IPS-15b (cell line): Measurements from ENCODE around the gene FBXW5.

Experiments used
- H3K27me3 ChIP-seq: one replicate; pipeline ENCODE4 v1.6.1; 2013; ENCODE audit warnings: low read length; ENCODE audit not compliant: control insufficient read depth, insufficient read depth
- H3K36me3 ChIP-seq: one replicate; pipeline ENCODE4 v1.6.1; 2013; ENCODE audit warnings: low read length; ENCODE audit not compliant: control insufficient read depth, insufficient read depth
- H3K4me1 ChIP-seq: one replicate; pipeline ENCODE4 v1.6.1; 2013; ENCODE audit warnings: mild to moderate bottlenecking, low read length; ENCODE audit not compliant: control insufficient read depth, insufficient read depth
- H3K4me3 ChIP-seq: one replicate; pipeline ENCODE4 v1.5.1; 2013; ENCODE audit warnings: low read depth, low read length
- H3K9ac ChIP-seq: one replicate; pipeline ENCODE4 v1.6.1; 2013; ENCODE audit warnings: low read depth, mild to moderate bottlenecking, low read length
- H3K9me3 ChIP-seq: one replicate; pipeline ENCODE4 v1.6.1; 2013; ENCODE audit warnings: mild to moderate bottlenecking, low read length; ENCODE audit not compliant: control insufficient read depth, insufficient read depth

Gene FBXW5

GRCh38 chr9:136949239-136949816 is 4.8 kb upstream of the FBXW5 start:
- Histone ChIP-seq H3K36me3 (no peaks in the 10 kb centered on the region), H3K9me3 (no peaks in the 10 kb centered on the region), H3K27me3 (no peaks in the 10 kb centered on the region), H3K4me1 (no peaks in the 10 kb centered on the region), H3K9ac (peak overlapping the region; percentile 70), H3K4me3 (peak overlapping the region; percentile 73)

GRCh38 chr9:136947955-136948510 is 3.5 kb upstream of the FBXW5 start:
- no peaks in the 10 kb centered on the region for H3K27me3 ChIP-seq
- H3K9me3 ChIP-seq = no peaks in the 10 kb centered on the region
- H3K4me1 ChIP-seq = no peaks in the 10 kb centered on the region
- peaks cover 3% of the 10 kb centered on the region for H3K36me3 ChIP-seq
- peak overlapping the region; percentile 60 for H3K9ac ChIP-seq
- no peak overlapping the region for H3K4me3 ChIP-seq

DNA sequence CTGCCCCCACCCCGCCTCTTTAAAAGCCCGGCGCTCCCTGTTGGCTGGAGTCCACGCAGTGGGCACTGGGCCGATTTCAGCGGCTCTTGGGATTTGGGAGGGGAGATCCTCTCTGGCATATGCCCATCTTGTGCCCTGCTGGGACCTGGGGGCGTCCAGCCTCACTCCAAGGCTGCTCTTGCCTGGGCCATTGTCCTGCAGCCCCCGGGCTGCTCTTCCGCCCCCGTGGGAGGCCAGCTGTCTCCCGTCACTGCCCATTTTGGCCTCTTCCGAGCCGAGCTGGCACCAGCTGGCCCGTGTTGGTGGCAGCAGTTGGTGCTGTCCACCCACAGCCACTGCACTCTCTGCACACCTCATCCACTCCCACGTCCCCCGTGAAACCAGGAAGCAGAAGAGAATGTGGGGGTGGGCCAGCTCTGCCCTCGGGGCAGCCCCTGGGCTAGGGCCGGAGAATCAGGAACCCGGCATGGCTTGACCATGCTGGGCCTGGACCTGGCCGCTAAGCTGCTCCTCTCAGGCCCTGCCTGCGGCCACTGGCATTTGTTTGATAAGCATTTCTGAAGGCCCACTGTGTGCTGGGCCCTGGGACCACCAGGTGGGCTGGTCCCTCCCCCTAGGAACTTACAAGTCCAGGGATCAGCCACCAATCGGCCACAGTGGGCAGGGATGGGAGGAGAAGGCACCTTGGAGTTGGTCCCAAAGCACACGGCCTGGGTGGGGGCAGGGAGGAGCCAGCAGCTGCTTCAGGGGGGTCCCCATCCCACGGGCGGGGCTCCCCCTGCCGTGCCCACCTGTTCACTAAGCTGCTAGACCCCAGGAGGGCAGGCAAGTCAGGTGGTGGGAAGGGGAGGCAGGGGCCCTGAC is 2.7 kb upstream of the FBXW5 start:
- Histone ChIP-seq H3K36me3 (peaks cover 11% of the 10 kb centered on the region), H3K4me1 (no peaks in the 10 kb centered on the region), H3K27me3 (no peaks in the 10 kb centered on the region), H3K9me3 (no peaks in the 10 kb centered on the region), H3K4me3 (no peak overlapping the region), H3K9ac (peak overlapping the region; percentile 60)

DNA sequence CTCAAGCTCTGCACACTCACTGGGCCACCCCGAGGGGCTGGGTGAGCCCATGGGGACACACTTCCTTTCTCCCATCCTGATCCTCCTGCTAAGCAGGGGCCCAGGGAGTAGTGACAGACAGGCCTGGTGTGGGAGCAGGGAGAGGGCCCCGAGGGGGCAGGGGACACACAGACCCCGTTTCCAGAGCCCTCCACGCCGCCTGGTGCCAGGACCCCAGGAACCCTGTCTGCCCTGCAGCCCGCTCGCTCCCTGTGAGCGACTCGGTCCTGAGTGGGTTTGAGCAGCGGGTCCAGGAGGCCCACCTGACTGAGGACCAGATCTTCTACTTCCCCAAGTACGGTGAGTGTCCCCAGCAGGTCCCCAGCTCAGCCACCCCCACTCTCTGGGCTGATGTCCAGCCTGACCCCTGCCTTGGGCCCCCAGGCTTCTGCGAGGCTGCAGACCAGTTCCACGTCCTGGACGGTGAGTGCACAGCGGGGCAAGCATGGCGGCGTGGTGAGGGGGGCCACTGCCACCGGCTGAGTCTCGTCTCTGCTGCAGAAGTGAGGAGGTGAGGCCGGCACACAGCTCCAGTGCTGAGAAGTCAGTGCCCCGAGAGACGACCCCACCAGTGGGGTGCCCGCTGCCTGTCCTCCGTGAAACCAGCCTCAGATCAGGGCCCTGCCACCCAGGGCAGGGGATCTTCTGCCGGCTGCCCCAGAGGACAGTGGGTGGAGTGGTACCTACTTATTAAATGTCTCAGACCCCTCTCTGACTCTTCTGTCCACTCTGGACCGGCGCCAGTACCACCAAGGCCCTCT is 1.9 kb upstream of the FBXW5 start:
- Histone ChIP-seq H3K36me3 (peaks cover 18% of the 10 kb centered on the region), H3K27me3 (no peaks in the 10 kb centered on the region), H3K9ac (no peak overlapping the region), H3K4me1 (no peaks in the 10 kb centered on the region), H3K4me3 (no peak overlapping the region), H3K9me3 (no peaks in the 10 kb centered on the region)

GRCh38 chr9:136945333-136946227 is 1.0 kb upstream of the FBXW5 start:
- no peak overlapping the region for H3K4me3 ChIP-seq

DNA sequence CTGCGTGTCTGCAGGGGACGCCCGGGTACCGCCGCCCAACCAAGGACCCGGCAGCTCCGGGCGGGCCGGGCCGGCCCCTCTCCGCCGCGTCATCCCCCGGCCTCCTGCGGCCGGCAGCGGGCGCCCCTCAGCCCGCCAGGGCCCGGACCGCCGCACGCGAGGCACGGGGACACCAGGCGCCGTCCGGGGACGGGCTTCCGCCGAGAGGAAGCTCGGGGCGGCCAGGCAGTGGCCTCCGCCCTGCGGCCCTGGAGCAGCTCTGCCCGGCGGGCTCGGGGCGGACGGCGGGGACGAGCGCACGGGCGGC is 373 bp downstream of the FBXW5 start:
- peak overlapping the region; percentile 70 for H3K4me3 ChIP-seq

More at GRCh38 chr9:136945333-136946227, 1.0 kb upstream of the FBXW5 start:
- Histone ChIP-seq H3K4me1 (no peaks in the 10 kb centered on the region), H3K36me3 (peaks cover 27% of the 10 kb centered on the region), H3K27me3 (no peaks in the 10 kb centered on the region), H3K9ac (no peak overlapping the region), H3K9me3 (no peaks in the 10 kb centered on the region)

GRCh38 chr9:136943291-136944211 is 987 bp downstream of the FBXW5 start:
- Histone ChIP-seq H3K9me3 (no peaks in the 10 kb centered on the region), H3K27me3 (no peaks in the 10 kb centered on the region), H3K4me1 (no peaks in the 10 kb centered on the region), H3K4me3 (peak overlapping the region; percentile 70), H3K9ac (peak overlapping the region; percentile 81), H3K36me3 (peaks cover 36% of the 10 kb centered on the region)

More for the DNA sequence above, 373 bp downstream of the FBXW5 start:
- H3K9ac ChIP-seq = peak overlapping the region; percentile 81
- H3K27me3 ChIP-seq = no peaks in the 10 kb centered on the region
- no peaks in the 10 kb centered on the region for H3K4me1 ChIP-seq
- H3K9me3 ChIP-seq = no peaks in the 10 kb centered on the region
- H3K36me3 ChIP-seq = peaks cover 36% of the 10 kb centered on the region

DNA sequence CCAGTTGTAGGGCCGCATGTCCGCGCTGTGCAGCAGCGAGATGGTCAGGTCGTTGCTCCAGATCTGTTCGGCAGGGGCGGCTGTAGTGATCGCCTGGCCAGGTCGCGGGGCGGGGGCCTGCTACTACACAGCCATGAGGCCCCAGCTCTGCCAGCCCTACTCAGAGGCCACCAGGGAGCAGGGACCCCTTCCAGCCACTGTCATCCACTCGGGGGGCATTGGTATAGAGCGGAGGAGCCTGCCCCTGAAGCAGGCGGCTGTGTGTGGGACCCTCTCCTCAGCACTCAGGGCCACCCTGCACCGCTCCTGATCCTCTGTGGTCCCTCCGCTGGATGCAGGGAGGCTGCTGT is 1.7 kb downstream of the FBXW5 start:
- Histone ChIP-seq H3K4me1 (no peaks in the 10 kb centered on the region), H3K9ac (no peak overlapping the region), H3K4me3 (peak overlapping the region; percentile 70)

GRCh38 chr9:136942112-136942880 is 2.2 kb downstream of the FBXW5 start:
- H3K9ac ChIP-seq = no peak overlapping the region
- no peaks in the 10 kb centered on the region for H3K9me3 ChIP-seq
- no peaks in the 10 kb centered on the region for H3K27me3 ChIP-seq
- no peak overlapping the region for H3K4me3 ChIP-seq
- H3K4me1 ChIP-seq = no peaks in the 10 kb centered on the region
- H3K36me3 ChIP-seq = peaks cover 36% of the 10 kb centered on the region

More for the DNA sequence above, 1.7 kb downstream of the FBXW5 start:
- Histone ChIP-seq H3K9me3 (no peaks in the 10 kb centered on the region), H3K27me3 (no peaks in the 10 kb centered on the region), H3K36me3 (peaks cover 36% of the 10 kb centered on the region)
